ENCODE measurements around the gene KDM3A. TPM values are rescaled to one million over a fixed set of nuclear protein-coding genes. Genes with fewer than 3 reads are reported as not detected.

The KDM3A gene
- total and polyA plus RNA-seq, 2 of the 8 experiments (the other 6 are each of a cell fraction or from before 2014, with no cell fraction given): 15.8 to 29.2 TPM

DNA sequence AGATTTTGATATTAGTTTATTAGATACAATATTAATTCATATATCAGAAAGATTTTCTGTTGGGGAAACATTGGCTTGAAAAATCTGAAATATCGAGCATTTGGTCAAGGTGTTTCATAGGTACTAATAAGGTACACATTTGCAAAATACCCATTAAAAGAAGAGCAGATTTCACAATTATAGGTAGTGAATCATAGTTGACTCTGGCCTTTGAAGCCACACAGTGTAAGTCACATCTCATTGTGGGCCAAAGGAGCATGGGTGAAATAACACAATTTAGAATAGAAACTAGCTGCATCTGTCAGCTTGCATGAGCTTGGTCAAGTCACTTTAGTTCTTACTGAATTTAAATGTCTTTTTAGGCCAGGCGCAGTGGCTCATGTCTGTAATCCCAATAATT lies 4.9 kb downstream of the KDM3A start:
- H2BK12ac ChIP-seq (ENCODE audit: low read depth, low read length): no peak overlapping the region
- no peaks in the 10 kb centered on the region for H3K9me3 ChIP-seq (ENCODE audit: insufficient read depth in 2 of 2, low read depth in 1 of 2, low read length in 1 of 2)
- H3K14ac ChIP-seq (ENCODE audit: insufficient read length): no peak overlapping the region
- H4K20me1 ChIP-seq (replicated peaks in 1 of 2; ENCODE audit: control insufficient read depth in 1 of 2, insufficient read depth in 2 of 2, low read length in 2 of 2): peaks cover 5 to 9% of the 10 kb centered on the region in 2 experiments
- H3K4me1 ChIP-seq (replicated peaks in 1 of 4; ENCODE audit: control insufficient read depth in 3 of 4, insufficient read depth in 4 of 4, low read length in 3 of 4): peaks cover 0 to 5% (median 0%) of the 10 kb centered on the region in 4 experiments; a peak in 1 of 7 replicates
- H3K79me2 ChIP-seq (ENCODE audit: control insufficient read depth in 1 of 2, insufficient read depth in 2 of 2, low read length in 2 of 2): peaks cover 3 to 69% of the 10 kb centered on the region in 2 experiments; a peak in 3 of 4 replicates
- peaks cover 7% of the 10 kb centered on the region for H3K79me1 ChIP-seq (ENCODE audit: low read depth, low read length)
- no peak overlapping the region for H2AFZ ChIP-seq (ENCODE audit: low read length)
- no peak overlapping the region for H4K5ac ChIP-seq (ENCODE audit: insufficient read length, low read depth, low read length)
- peaks cover 2 to 20% (median 7%) of the 10 kb centered on the region in 4 experiments; a peak in 6 of 8 replicates for H3K36me3 ChIP-seq (ENCODE audit: control insufficient read depth in 2 of 4, insufficient read depth in 4 of 4, low read length in 3 of 4)
- no peak overlapping the region for H3K23ac ChIP-seq (ENCODE audit: insufficient read length)
- H3K4me2 ChIP-seq (ENCODE audit: insufficient read depth in 1 of 2, low read depth in 2 of 2, low read length in 2 of 2): no peak overlapping the region
- H4K91ac ChIP-seq (replicated peaks; ENCODE audit: insufficient read length, low read length): no peak overlapping the region
- H3K56ac ChIP-seq (replicated peaks; ENCODE audit: insufficient read length, low read depth, low read length): no peak overlapping the region
- no peak overlapping the region for H2BK120ac ChIP-seq (replicated peaks; ENCODE audit: low read depth, low read length)
- H2BK20ac ChIP-seq (ENCODE audit: low read length): no peak overlapping the region
- H3K4me3 ChIP-seq (ENCODE audit: extremely low read depth in 1 of 4, insufficient read depth in 2 of 4, low read depth in 3 of 4, low read length in 4 of 4): no peak overlapping the region
- ChIA-PET CTCF (ENCODE audit: partially characterized antibody) (interaction anchor here (0.7 kb wide), 1 partner anchor 84 kb away, joined by 3 read pairs; no protein-coding TSS in a partner anchor), POLR2A (ENCODE audit: partially characterized antibody) (no interaction called here)
- H2AK5ac ChIP-seq (ENCODE audit: low read depth, low read length): no peak overlapping the region
- no peaks in the 10 kb centered on the region for H3K27me3 ChIP-seq (replicated peaks in 1 of 4; ENCODE audit: control insufficient read depth in 3 of 4, extremely low read depth in 1 of 4, insufficient read depth in 3 of 4, low read length in 3 of 4)
- peaks cover 7% of the 10 kb centered on the region; the same call in 1 of the 2 replicates for H3K23me2 ChIP-seq (ENCODE audit: low read depth, low read length)
- H2BK15ac ChIP-seq (ENCODE audit: low read length): no peak overlapping the region
- no peak overlapping the region for H2BK5ac ChIP-seq (ENCODE audit: low read depth, low read length)
- no peak overlapping the region for H3K18ac ChIP-seq (ENCODE audit: extremely low read depth, low read length)
- WGBS, 2 experiments (ENCODE audit: extremely low coverage in 1 of 2, insufficient coverage in 1 of 2, insufficient read length in 1 of 2, insufficient replicate concordance in 2 of 2, low coverage in 1 of 2, low lambda C conversion rate in 2 of 2, missing lambda C conversion rate in 1 of 2): 95% methylated on average over 2 of the region's 2 CpGs; no CpG with 5 or more reads in 1 of the 2 experiments
- DNase-seq (ENCODE audit: low read depth in 1 of 2, low spot score in 2 of 2) (no peak), FAIRE-seq (no peak)
- H3K9ac ChIP-seq (replicated peaks in 1 of 4; ENCODE audit: extremely low read depth in 1 of 4, low read depth in 3 of 4, low read length in 3 of 4): no peak overlapping the region; a peak in 1 of 7 replicates
- no peak overlapping the region for H3K27ac ChIP-seq (ENCODE audit: low read depth, low read length)
- H3K4ac ChIP-seq (replicated peaks; ENCODE audit: insufficient read length, low read depth, low read length): no peak overlapping the region
- H4K8ac ChIP-seq (ENCODE audit: extremely low read depth, insufficient read depth, low read length): peak overlapping the region; percentile 1; the same call in 1 of the 2 replicates
- TF ChIP-seq GABPA (IDR thresholded peaks at IDR 0.05; ENCODE audit: borderline replicate concordance, insufficient read depth, low read length) (no peak), GTF2F1 (IDR thresholded peaks at IDR 0.05; ENCODE audit: borderline replicate concordance, low read depth, low read length) (no peak), RAD21 (IDR thresholded peaks at IDR 0.05 in 1 of 2, conservative IDR thresholded peaks at IDR 0.05 in 1 of 2; ENCODE audit: low read depth in 2 of 2, low read length in 2 of 2) (no peak), PHF8 (conservative IDR thresholded peaks at IDR 0.05; ENCODE audit: low read depth, low read length) (no peak), CBX5 (IDR thresholded peaks at IDR 0.05; ENCODE audit: low read depth, low read length) (no peak), RXRA (IDR thresholded peaks at IDR 0.05; ENCODE audit: insufficient read depth, low read depth, low read length) (no peak), SAP30 (IDR thresholded peaks at IDR 0.05; ENCODE audit: insufficient read depth, insufficient replicate concordance, low read length) (no peak), FOSL1 (IDR thresholded peaks at IDR 0.05; ENCODE audit: insufficient read depth, low read depth, low read length) (no peak), SP4 (IDR thresholded peaks at IDR 0.05; ENCODE audit: low read length) (no peak)
- TF ChIP-seq, protein P1, sequence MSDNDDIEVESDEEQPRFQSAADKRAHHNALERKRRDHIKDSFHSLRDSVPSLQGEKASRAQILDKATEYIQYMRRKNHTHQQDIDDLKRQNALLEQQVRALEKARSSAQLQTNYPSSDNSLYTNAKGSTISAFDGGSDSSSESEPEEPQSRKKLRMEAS (IDR thresholded peaks at IDR 0.05): no peak
- TF ChIP-seq, protein P2, sequence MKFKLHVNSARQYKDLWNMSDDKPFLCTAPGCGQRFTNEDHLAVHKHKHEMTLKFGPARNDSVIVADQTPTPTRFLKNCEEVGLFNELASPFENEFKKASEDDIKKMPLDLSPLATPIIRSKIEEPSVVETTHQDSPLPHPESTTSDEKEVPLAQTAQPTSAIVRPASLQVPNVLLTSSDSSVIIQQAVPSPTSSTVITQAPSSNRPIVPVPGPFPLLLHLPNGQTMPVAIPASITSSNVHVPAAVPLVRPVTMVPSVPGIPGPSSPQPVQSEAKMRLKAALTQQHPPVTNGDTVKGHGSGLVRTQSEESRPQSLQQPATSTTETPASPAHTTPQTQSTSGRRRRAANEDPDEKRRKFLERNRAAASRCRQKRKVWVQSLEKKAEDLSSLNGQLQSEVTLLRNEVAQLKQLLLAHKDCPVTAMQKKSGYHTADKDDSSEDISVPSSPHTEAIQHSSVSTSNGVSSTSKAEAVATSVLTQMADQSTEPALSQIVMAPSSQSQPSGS (IDR thresholded peaks at IDR 0.05; ENCODE audit: low read length): no peak
